Stimulated activated CD4-positive, alpha-beta T cell treated with anti-CD3 and anti-CD28 coated beads, Interleukin-12 subunit alpha, Interleukin-12 subunit beta, amount 100 ng/mL, for 24 hours (primary cell): ENCODE results near the gene NR5A2.

Experiments used
- DNase-seq, 2 experiments: peaks; one replicate each; pipeline ENCODE4 v3.0.0-alpha.2; 2020; ENCODE audit warnings: low read depth in 2 of 2

NR5A2 gene

DNA sequence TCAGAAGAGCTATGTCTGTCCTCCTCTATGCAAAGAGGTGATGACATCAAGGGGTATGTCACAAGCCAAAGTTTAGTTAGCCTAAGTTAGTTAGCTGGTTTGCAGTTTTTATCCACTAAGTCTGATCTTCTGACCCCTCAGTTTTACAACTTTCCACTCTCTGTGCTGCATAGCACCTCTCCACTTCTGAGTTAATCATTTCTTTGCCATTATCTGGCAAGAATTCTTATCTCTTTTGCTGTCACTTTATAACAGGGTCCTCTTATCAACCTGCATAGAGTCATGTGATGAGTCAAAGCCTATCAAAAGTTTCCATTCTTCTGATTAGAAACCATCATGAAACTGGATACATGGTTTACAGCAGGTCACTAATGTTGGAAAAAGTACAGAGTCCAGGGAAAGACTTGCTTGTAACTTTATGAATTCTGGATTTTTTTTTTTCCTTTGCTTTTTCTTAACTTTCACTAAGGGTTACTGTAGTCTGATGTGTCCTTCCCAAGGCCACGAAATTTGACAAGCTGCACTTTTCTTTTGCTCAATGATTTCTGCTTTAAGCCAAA, at the start of gene NR5A2:
Gene NR5A2 (plus strand): TSS at position 447 of the 560 bp plus-strand sequence. CDS start 138 bp downstream, outside the sequence.
- DNase-seq: no peak

- DNase-seq: no peak
Observed at GRCh38 chr1:199978408-199978940, 49.0 kb upstream of the NR5A2 start.

GRCh38 chr1:199979071-199979470, 48.4 kb upstream of the NR5A2 start:
- no peak for DNase-seq

DNA sequence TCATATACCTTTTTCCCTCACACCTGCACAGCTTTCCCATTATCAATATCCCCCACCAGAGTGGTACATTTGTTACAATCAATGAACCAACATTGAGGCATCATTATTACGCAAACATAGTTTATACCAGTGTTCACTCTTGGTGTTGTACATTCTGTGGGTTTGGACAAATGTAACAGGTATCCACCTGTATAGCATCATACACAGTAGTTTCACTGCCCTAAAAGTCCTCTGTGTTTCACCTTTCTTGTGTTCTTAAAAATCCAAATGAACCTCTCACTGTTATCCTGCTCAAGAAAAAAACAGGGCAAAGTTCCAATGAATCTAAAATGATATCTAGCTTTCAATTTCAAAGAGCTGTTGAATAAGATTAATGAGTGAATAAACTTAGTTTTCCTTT, 45.9 kb upstream of the NR5A2 start:
- no peak for DNase-seq

DNA sequence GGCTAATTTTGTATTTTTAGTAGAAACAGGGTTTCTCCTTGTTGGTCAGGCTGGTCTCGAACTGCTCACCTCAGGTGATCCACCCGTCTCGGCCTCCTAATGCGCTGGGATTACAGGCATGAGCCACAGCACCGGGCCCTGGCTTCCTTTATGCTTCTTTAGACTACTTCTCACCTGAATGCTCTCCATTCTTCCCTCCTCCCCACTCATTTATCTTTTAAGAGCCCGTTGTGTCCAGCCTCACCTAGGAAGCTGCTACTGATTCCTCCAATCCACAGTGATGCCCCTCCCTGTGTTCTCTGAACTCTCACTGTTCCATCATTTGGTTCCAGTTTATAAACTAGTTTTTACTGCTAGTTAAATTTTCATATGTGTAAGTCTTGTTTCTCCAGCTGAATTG, 44.9 kb upstream of the NR5A2 start:
- no peak for DNase-seq

- no peak for DNase-seq
Observed at GRCh38 chr1:199983531-199983930, 44.0 kb upstream of the NR5A2 start.

DNA sequence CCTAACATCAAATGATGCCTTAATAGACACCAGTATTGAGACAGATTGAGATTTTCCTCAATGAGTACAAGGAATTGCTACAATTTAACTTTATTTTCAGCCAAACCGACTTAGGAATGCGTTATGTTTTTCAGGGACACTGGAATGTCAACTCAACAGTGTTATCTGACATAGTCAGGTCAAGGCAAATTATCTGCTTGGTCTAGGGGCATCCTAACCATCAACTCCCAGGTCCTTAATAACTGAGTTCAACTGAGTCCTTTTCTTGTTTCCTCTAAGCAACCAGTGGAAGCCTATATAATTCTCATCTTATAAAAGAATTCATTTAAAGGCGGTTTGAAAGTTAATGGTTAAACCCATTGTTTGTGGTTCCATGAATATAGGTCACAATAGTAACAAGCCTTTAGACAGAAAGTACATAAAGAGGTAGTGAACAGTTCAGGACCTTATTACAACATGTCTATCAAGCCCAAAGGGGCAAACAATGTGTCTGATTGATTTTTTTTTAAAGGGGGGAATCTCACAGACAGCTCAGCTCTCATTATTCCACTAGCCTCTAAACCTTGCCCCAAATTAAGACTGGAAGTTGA, 32.3 kb upstream of the NR5A2 start:
- DNase-seq: no peak

- DNase-seq: no peak
Observed at GRCh38 chr1:200005165-200005564, 22.3 kb upstream of the NR5A2 start.

- no peak for DNase-seq
Observed at GRCh38 chr1:200006711-200007110, 20.8 kb upstream of the NR5A2 start.

- no peak for DNase-seq
Observed at GRCh38 chr1:200015811-200016210, 11.7 kb upstream of the NR5A2 start.

- DNase-seq: no peak
Observed at GRCh38 chr1:200021577-200022238, 5.8 kb upstream of the NR5A2 start.

DNA sequence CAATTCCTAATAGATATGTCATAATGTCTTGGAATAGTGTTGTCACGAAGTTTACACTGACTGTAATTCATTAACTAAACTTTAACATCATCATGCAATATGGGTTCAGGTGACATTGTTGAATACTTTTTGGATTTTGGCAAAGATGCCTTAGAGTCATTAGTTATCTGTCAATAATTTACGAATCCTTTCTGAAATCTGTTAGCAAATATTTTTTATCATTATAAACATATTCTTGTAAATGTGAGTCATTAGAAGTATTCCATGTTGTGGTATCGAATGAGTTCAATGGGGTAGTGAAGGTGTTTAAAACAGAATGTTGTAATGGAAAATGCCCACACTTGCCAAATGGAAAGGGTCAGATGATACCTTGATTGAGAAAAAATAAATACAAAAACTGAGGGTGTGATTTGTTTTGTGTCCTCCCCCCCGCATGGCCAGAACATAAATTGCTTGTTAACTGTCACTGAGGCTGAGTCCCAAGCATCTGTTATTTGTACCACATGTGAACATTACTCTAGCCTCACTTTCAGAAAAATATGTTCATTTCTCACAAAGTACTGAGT, 5.2 kb upstream of the NR5A2 start:
- DNase-seq: no peak

DNA sequence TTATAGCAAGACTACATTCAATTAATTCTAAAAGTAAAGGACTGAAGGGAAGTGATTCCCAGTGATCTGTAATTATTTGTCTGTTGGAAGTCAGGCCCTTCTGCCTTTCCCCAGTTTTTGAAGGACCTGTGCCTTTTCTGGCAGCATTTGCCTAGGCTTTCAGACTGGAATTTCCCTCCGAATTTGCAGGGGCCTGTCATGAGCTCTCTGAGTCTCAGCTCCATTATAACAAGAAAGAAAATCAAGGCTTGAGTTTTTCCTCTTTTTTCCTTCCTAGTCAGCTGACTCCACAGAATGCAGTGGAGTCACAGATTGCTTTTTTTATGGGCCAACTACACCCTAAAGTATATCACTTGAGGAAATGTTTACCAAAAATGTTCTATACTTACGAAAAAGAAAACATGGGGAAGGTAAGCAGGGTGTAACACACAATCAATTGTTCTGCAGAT, 1.1 kb downstream of the NR5A2 start:
- no peak for DNase-seq

DNA sequence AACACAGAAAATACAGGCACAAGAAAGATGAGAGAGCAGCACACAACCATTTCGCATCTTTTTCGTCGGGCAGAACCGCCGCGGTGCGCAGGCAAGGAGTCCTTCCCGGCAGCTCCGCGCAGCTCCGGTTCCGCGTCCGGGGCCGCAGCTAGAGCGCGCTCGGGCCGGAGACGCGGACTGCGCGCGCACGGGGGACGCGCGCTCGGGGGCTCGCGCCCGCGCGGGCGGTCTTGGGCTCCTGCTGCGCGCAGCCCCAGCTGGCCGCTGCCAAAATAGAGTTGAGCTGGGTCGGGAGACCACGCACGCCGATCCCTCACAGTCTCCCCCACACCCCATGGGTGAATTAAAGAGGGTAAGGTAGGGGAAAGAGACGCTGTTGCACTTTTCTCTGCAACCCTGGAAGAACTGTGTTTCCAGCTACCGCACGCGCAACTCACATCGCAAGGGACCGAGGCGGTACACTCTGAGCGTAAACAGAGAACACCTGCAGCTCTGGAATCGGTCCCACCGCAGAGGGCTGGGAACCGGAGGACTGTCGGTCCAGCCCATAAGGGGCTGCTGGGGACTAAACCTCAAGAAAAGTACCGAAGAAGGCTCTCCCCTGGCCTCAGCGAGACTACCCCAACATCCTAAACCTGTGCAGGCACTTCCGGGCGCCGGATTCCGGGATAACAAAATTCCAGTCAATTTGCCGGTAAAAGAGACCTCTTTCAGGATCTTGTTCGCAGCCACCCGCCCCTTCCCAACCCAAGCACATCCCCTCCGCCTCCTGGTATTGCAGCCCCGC, 1.7 kb downstream of the NR5A2 start:
- DNase-seq: no peak

DNA sequence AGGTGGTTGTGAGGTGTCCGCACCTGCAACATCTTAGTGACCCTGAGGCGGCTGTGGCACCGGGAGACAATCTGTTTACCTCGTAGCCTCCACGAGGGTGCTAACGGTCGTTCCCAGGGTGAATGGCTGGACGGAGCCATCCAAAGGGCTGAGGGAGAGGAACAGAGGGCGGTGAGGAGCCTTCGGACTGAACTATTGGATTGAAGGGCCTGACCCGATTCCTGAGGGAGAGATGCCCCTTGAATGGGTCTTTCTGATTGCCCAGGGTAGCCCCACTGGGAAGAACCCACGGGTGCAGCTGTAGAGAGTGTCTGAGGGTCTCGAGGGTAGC, 2.3 kb downstream of the NR5A2 start:
- DNase-seq: no peak

DNA sequence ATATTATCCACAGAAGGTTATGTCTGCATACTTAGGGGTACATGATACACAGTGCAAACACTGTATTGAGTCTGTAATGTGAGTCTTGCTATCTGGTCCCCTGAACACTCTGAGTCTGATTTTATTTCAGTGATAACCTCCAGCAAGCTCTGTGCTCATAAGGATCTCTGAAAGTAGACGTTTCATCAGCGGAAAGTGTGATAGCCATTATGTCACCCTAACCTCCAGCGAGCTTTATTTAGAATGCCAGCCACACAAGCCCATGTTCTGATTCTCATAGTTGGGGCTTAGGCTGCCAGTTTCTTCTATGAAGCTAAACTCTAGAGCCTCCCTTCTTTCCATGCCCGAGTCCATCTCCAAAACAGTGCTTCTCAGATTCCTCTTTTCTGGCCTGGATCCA, 3.3 kb downstream of the NR5A2 start:
- no peak for DNase-seq

DNA sequence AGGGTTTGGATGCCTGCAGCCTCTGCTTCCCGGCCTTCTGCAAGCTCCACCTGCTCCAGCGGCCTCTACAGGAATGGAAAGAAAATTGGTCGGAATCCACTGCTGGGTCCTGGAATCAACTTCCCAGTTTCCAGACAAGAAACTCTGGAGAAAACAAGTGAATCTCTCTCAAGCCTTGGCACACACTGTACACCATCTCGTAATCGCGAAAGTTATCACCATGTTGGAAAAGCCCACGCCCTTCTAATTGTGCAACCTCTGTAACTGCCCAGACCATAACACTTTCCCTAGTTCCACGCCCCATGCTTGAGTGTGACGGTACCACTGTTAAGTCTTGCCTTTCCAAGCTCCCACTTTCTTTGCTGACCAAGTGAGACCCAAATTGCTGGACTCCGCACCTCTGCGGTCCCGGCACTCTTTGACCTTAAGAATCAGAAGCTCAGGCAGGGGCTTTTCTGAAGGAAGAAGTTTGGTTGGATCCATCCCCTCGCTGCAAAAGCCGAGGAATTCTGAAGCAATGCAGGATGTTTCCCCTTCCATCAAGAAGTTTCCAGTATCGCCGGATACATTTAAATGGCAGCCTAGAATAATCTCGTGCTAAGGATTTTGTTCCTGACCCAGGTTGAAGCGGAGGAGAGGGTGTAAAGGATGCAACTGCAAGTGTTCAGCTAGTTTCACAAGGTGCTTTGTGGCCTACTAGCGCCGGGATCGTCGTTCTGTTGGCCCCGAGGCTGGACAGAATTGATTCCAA, 6.2 kb downstream of the NR5A2 start:
- no peak for DNase-seq

DNA sequence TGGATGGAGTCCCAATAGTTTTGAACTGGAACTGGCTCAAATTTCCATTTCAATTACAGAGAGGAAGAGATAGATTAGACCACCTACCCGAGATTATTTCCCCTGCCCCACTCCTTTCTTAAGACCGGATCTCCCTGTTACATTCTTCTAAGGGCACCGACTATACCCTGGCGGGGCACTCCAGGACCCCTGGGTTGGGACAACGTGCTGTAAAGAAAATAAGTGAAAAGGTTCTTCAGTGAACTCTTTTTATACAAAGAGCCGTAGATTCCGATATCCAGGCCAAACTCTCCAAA, 6.7 kb downstream of the NR5A2 start:
- DNase-seq: no peak

GRCh38 chr1:200034761-200035396, 7.4 kb downstream of the NR5A2 start:
- no peak for DNase-seq

DNA sequence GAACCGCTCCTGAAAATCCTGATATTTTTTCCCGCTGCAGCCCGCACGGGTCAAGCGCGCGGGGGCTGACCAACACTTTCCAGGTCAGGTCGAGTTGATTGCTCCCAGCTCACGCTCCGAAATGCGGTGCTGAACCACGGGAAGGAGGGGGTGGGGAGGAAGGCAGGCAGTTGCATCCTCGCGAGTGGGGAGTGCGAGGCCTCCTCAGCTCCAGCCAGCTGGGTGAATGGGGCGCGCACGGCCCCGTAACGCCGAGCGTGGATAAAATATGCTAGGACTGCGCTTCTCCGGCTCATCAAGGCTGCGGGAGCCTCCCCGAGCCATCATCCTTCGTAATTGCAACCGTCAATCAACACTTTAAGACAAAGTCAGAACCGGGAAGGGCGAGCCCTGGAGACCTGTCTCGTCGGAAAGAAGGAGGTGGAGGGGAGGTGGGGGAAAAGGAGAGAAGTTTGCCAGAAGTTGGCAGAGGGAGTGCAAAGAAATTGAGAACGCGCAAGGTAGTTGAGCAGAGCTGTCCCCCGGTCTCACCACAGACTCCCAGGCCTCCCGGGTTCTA, 8.0 kb downstream of the NR5A2 start:
- DNase-seq: no peak
